SK-N-SH (cell line): ENCODE results near the gene MST1R. TPM values are rescaled to one million over a fixed set of nuclear protein-coding genes. Genes with fewer than 3 reads are reported as not detected.

Experiments used
- CTCF ChIA-PET: fragments of 300-600, 350-600 bp; formaldehyde crosslinking; extraction: SDS; loops from one replicate; lab custom pipeline; 2021; lab: Yijun Ruan, JAX
- POLR2A ChIA-PET: fragments of 350-600 bp; sonication (Branson Sonifier 250); formaldehyde crosslinking; extraction: SDS; loops from one replicate; lab custom pipeline; 2020; ENCODE audit warnings: antibody characterized with exemption, inconsistent platforms; lab: Yijun Ruan, JAX
- DNase-seq: peaks from one replicate; pipeline ENCODE4 v3.0.0; 2012
- H2AFZ ChIP-seq: fragments of 200-600 bp; sonication (generic); 2 replicates; pipeline ENCODE4 v1.8.1; 2016; ENCODE audit warnings: antibody characterized with exemption, mild to moderate bottlenecking, low read depth
- H3F3A ChIP-seq: fragments of 200-600 bp; sonication (generic); replicated peaks from 2 replicates; pipeline ENCODE3; 2016; ENCODE audit warnings: antibody characterized with exemption, mild to moderate bottlenecking; ENCODE audit not compliant: insufficient read depth
- H3K27ac ChIP-seq, 2 experiments: fragments of 200-500 bp in 1 of 2; fragments of 200-600 bp in 1 of 2; sonication (Bioruptor generic) in 1 of 2; sonication (generic), shearing (Covaris generic) in 1 of 2; 2 replicates each; pipeline versions ENCODE4 v1.5.1 to v1.6.1; 2014 to 2016; ENCODE audit warnings: low read depth in 2 of 2, inconsistent platforms in 1 of 2, low read length in 1 of 2, mild to moderate bottlenecking in 1 of 2, mixed read lengths in 1 of 2
- H3K27me3 ChIP-seq: fragments of 200-600 bp; sonication (generic), shearing (Covaris generic); 2 replicates; pipeline ENCODE4 v1.6.1; 2016; ENCODE audit warnings: mixed run types; ENCODE audit not compliant: insufficient read depth
- H3K36me3 ChIP-seq, 2 experiments: fragments of 200-500 bp in 1 of 2; fragments of 200-600 bp in 1 of 2; sonication (Bioruptor generic) in 1 of 2; sonication (generic) in 1 of 2; replicated peaks in 1 of 2; 2 replicates each; pipeline versions ENCODE3 to v1.5.1; 2014 to 2016; ENCODE audit warnings: low read length in 1 of 2, mild to moderate bottlenecking in 1 of 2; ENCODE audit not compliant: insufficient read depth in 2 of 2, control insufficient read depth in 1 of 2
- H3K4me1 ChIP-seq, 2 experiments: fragments of 200-500 bp in 1 of 2; fragments of 200-600 bp in 1 of 2; sonication (Bioruptor generic) in 1 of 2; sonication (generic), shearing (Covaris generic) in 1 of 2; 2 replicates each; pipeline versions ENCODE4 v1.5.1 to v1.6.1; 2014 to 2016; ENCODE audit warnings: low read depth in 1 of 2, low read length in 1 of 2, mixed run types in 1 of 2; ENCODE audit not compliant: insufficient read depth in 2 of 2, control insufficient read depth in 1 of 2
- H3K4me2 ChIP-seq: fragments of 200-600 bp; sonication (generic), shearing (Covaris generic); 2 replicates; pipeline ENCODE4 v1.6.1; 2017; ENCODE audit warnings: mixed run types
- H3K4me3 ChIP-seq, 2 experiments: fragments of 200-500 bp in 1 of 2; fragments of 200-600 bp in 1 of 2; sonication (Bioruptor generic) in 1 of 2; sonication (generic), shearing (Covaris generic) in 1 of 2; 2 replicates each; pipeline versions ENCODE4 v1.5.1 to v1.8.1; 2014 to 2016; ENCODE audit warnings: low read depth in 2 of 2, inconsistent platforms in 1 of 2, low read length in 1 of 2, mild to moderate bottlenecking in 1 of 2, mixed read lengths in 1 of 2, moderate library complexity in 1 of 2
- H3K79me2 ChIP-seq: fragments of 200-600 bp; sonication (generic); 2 replicates; pipeline ENCODE4 v1.8.1; 2017; ENCODE audit warnings: mild to moderate bottlenecking; ENCODE audit not compliant: insufficient read depth
- H3K9ac ChIP-seq: fragments of 200-600 bp; sonication (generic); 2 replicates; pipeline ENCODE4 v1.6.1; 2017; ENCODE audit warnings: mixed run types
- H3K9me2 ChIP-seq: fragments of 200-600 bp; sonication (generic); 2 replicates; pipeline ENCODE4 v1.6.1; 2017; ENCODE audit warnings: mixed run types
- H3K9me3 ChIP-seq: fragments of 200-600 bp; sonication (generic); 2 replicates; pipeline ENCODE4 v1.6.1; 2017; ENCODE audit warnings: mixed run types, mild to moderate bottlenecking, moderate library complexity
- H4K20me1 ChIP-seq: fragments of 200-600 bp; sonication (generic); 2 replicates; pipeline ENCODE4 v1.6.1; 2017; ENCODE audit warnings: mild to moderate bottlenecking, mixed run types; ENCODE audit not compliant: insufficient read depth
- CHD2 ChIP-seq: fragments of 150-350 bp; IDR thresholded peaks from 2 replicates; pipeline ENCODE4 v1.6.1; 2018; ENCODE audit warnings: low read length; ENCODE audit not compliant: partially characterized antibody
- ELF1 ChIP-seq: IDR thresholded peaks from 2 replicates; pipeline ENCODE4 v1.4.0; 2012
- EP300 ChIP-seq, 2 experiments: IDR thresholded peaks; 2 replicates each; pipeline versions ENCODE4 v1.4.0 to v1.6.1; 2012; ENCODE audit warnings: borderline replicate concordance in 1 of 2, low read depth in 1 of 2, low read length in 1 of 2
- EZH2phosphoT487 ChIP-seq: fragments of 200-600 bp; sonication (generic); IDR thresholded peaks from 2 replicates; pipeline ENCODE4 v1.6.1; 2017; ENCODE audit warnings: low read depth, mixed run types, mild to moderate bottlenecking, antibody characterized with exemption, moderate library complexity, borderline replicate concordance
- FOSL2 ChIP-seq: IDR thresholded peaks from 2 replicates; pipeline ENCODE4 v1.4.0; 2012; ENCODE audit warnings: low read depth, mild to moderate bottlenecking, moderate library complexity, borderline replicate concordance
- FOXM1 ChIP-seq: IDR thresholded peaks from 2 replicates; pipeline ENCODE4 v1.4.0; 2012; ENCODE audit warnings: low read depth, mild to moderate bottlenecking
- MEF2A ChIP-seq: IDR thresholded peaks from 2 replicates; pipeline ENCODE4 v1.4.0; 2012; ENCODE audit warnings: low read depth, borderline replicate concordance
- NFIC ChIP-seq: IDR thresholded peaks from 2 replicates; pipeline ENCODE4 v1.4.0; 2012; ENCODE audit warnings: borderline replicate concordance
- NRF1 ChIP-seq: IDR thresholded peaks from 2 replicates; pipeline ENCODE4 v1.6.1; 2012; ENCODE audit warnings: low read depth, mild to moderate bottlenecking, low read length
- POLR2AphosphoS5 ChIP-seq: IDR thresholded peaks from 2 replicates; pipeline ENCODE4 v1.6.1; 2012; ENCODE audit warnings: low read depth, low read length
- RAD21 ChIP-seq: IDR thresholded peaks from 2 replicates; pipeline ENCODE4 v1.6.1; 2012; ENCODE audit warnings: mild to moderate bottlenecking, low read length
- RCOR1 ChIP-seq: fragments of 150-350 bp; IDR thresholded peaks from 2 replicates; pipeline ENCODE4 v1.6.1; 2017; ENCODE audit warnings: antibody characterized with exemption, low read length
- RFX5 ChIP-seq: IDR thresholded peaks from 2 replicates; pipeline ENCODE4 v1.6.1; 2012; ENCODE audit warnings: mild to moderate bottlenecking, improper control_type of control experiment, low read length
- SMC3 ChIP-seq: IDR thresholded peaks from 2 replicates; pipeline ENCODE4 v1.6.1; 2012; ENCODE audit warnings: low read depth, low read length, improper control_type of control experiment
- TCF12 ChIP-seq: IDR thresholded peaks from 2 replicates; pipeline ENCODE4 v1.4.0; 2012
- YY1 ChIP-seq: IDR thresholded peaks from 2 replicates; pipeline ENCODE4 v1.4.0; 2012; ENCODE audit warnings: low read depth, mild to moderate bottlenecking
- WGBS: methylation state at CpG from one replicate; pipeline ENCODE4 v1.1.6; 2017; ENCODE audit warnings: low lambda C conversion rate; 5-methylcytosine and 5-hydroxymethylcytosine counted together
- polyA plus RNA-seq, 3 experiments: library from polyadenylated mRNA; depleted of rRNA; stranded (reverse); fragments of >200 nt; gene quantifications; 2 replicates each; pipeline ENCODE4 v1.2.3, GENCODE V29; 2012
- TF ChIP-seq, protein P1 (sequence below): IDR thresholded peaks from 2 replicates; pipeline ENCODE4 v1.4.0; 2012; ENCODE audit warnings: low read depth, borderline replicate concordance
- TF ChIP-seq, protein P2 (sequence below): IDR thresholded peaks from 2 replicates; pipeline ENCODE4 v1.4.0; 2012; ENCODE audit warnings: low read depth, borderline replicate concordance
- TF ChIP-seq, protein P3 (sequence below): fragments of 150-350 bp; IDR thresholded peaks from 2 replicates; pipeline ENCODE4 v1.6.1; 2016; ENCODE audit warnings: mild to moderate bottlenecking, low read depth, low read length
- TF ChIP-seq, protein P4 (sequence below): IDR thresholded peaks from 2 replicates; pipeline ENCODE4 v1.6.1; 2012; ENCODE audit warnings: mild to moderate bottlenecking, low read depth, low read length, moderate library complexity
- TF ChIP-seq, protein P5 (sequence below): IDR thresholded peaks from 2 replicates; pipeline ENCODE4 v1.4.0; 2012; ENCODE audit warnings: low read depth

MST1R gene
- polyA plus RNA-seq, 1 of the 3 experiments (the other 2 are of a cell fraction): 0.23 TPM

DNA sequence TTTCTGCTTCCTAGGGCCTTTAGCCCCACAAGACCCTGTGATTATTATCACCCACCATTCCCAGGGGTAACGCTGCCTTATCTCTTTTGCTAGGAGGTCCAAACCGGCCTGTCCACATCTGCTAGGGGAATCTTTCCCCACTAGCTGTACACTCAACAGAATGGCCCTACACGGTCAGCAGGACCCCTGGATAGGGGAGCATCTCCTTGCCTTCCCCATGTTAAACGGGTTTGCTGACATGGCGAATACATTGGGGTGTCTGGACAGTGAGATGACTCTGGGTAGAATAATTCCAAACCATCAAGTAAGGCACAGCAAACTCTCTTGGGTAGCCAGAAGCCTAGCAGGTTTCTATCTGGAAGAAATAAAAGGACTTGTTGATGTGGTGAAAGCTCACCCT, 48.0 kb downstream of the MST1R start:
- TF ChIP-seq TCF12: no peak
- TF ChIP-seq, protein P1, sequence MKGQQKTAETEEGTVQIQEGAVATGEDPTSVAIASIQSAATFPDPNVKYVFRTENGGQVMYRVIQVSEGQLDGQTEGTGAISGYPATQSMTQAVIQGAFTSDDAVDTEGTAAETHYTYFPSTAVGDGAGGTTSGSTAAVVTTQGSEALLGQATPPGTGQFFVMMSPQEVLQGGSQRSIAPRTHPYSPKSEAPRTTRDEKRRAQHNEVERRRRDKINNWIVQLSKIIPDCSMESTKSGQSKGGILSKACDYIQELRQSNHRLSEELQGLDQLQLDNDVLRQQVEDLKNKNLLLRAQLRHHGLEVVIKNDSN: no peak
- TF ChIP-seq POLR2AphosphoS5: no peak
- no peak for TF ChIP-seq FOXM1
- TF ChIP-seq ELF1: no peak
- no peak for TF ChIP-seq EP300 (IDR thresholded peaks at IDR 0.05; ENCODE audit: borderline replicate concordance in 1 of 2, low read depth in 1 of 2, low read length in 1 of 2)
- TF ChIP-seq, protein P2, sequence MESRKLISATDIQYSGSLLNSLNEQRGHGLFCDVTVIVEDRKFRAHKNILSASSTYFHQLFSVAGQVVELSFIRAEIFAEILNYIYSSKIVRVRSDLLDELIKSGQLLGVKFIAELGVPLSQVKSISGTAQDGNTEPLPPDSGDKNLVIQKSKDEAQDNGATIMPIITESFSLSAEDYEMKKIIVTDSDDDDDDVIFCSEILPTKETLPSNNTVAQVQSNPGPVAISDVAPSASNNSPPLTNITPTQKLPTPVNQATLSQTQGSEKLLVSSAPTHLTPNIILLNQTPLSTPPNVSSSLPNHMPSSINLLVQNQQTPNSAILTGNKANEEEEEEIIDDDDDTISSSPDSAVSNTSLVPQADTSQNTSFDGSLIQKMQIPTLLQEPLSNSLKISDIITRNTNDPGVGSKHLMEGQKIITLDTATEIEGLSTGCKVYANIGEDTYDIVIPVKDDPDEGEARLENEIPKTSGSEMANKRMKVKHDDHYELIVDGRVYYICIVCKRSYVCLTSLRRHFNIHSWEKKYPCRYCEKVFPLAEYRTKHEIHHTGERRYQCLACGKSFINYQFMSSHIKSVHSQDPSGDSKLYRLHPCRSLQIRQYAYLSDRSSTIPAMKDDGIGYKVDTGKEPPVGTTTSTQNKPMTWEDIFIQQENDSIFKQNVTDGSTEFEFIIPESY: no peak
- no peak for TF ChIP-seq NRF1
- TF ChIP-seq, protein P3, sequence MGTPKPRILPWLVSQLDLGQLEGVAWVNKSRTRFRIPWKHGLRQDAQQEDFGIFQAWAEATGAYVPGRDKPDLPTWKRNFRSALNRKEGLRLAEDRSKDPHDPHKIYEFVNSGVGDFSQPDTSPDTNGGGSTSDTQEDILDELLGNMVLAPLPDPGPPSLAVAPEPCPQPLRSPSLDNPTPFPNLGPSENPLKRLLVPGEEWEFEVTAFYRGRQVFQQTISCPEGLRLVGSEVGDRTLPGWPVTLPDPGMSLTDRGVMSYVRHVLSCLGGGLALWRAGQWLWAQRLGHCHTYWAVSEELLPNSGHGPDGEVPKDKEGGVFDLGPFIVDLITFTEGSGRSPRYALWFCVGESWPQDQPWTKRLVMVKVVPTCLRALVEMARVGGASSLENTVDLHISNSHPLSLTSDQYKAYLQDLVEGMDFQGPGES: no peak
- TF ChIP-seq NFIC: no peak
- no peak for TF ChIP-seq RAD21
- no peak for TF ChIP-seq RFX5
- no peak for TF ChIP-seq FOSL2
- no peak for TF ChIP-seq YY1
- no peak for TF ChIP-seq MEF2A
- Histone ChIP-seq H3F3A (no peaks in the 10 kb centered on the region), H4K20me1 (no peaks in the 10 kb centered on the region), H3K27me3 (no peaks in the 10 kb centered on the region), H3K4me3 (peak overlapping the region; percentile 71 to 98), H3K9ac (peak overlapping the region; percentile 73), H2AFZ (peak overlapping the region; percentile 85; the same call in 1 of the 2 replicates), H3K27ac (no peak overlapping the region), H3K36me3 (no peaks in the 10 kb centered on the region), H3K9me2 (no peaks in the 10 kb centered on the region), H3K4me2 (peak overlapping the region; percentile 99), H3K9me3 (no peaks in the 10 kb centered on the region), H3K4me1 (peaks cover 0 to 14% of the 10 kb centered on the region in 2 experiments; a peak in 1 of 4 replicates), H3K79me2 (peaks cover 39% of the 10 kb centered on the region)
- ChIA-PET POLR2A (no interaction called here), CTCF (interaction anchor here (0.6 to 4.0 kb wide), 5 partner anchors 12 to 316 kb away, joined by 3 to 22 read pairs (median 3); no protein-coding TSS in a partner anchor)
- WGBS: 3% methylated on average over 5 of the region's 5 CpGs
- DNase-seq: no peak

DNA sequence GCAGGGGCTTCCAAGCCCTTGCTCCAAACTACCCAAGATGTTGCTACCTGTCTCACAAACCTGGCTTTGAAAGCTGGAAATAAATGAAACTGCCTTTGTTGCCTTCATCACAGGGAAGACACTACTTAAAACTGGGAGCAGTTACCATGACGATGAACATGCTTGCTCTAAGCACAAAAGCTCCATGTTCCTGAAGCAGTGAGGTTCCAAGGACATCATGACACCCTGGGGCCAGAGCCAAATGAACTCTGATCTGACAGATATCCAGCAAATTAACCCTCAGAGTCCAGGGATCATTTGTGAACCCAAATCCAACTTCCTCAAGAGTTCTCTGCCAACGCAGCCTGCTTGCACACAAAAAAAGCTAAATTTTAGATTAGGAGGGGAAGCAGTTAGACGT, 58.0 kb downstream of the MST1R start:
- H3K36me3 ChIP-seq: peaks cover 5 to 25% of the 10 kb centered on the region in 2 experiments
- no peak overlapping the region for H3K4me3 ChIP-seq
- no peaks in the 10 kb centered on the region for H4K20me1 ChIP-seq
- H2AFZ ChIP-seq: no peak overlapping the region
- WGBS: 100% methylated on average over 3 of the region's 3 CpGs
- no peaks in the 10 kb centered on the region for H3K9me2 ChIP-seq
- H3K9me3 ChIP-seq: no peaks in the 10 kb centered on the region
- H3K4me1 ChIP-seq: peaks cover 0 to 32% of the 10 kb centered on the region in 2 experiments; a peak in 1 of 4 replicates
- CTCF ChIA-PET: interaction anchor here (0.7 to 1.1 kb wide), 3 partner anchors 38 to 53 kb away, joined by 3 read pairs; partner anchors contain the start of gene INKA1
- H3K79me2 ChIP-seq: peaks cover 8% of the 10 kb centered on the region; the same call in 1 of the 2 replicates
- no peaks in the 10 kb centered on the region for H3F3A ChIP-seq
- H3K27ac ChIP-seq: no peak overlapping the region
- H3K9ac ChIP-seq: no peak overlapping the region
- H3K27me3 ChIP-seq: no peaks in the 10 kb centered on the region
- no peak overlapping the region for H3K4me2 ChIP-seq
- no peak for DNase-seq
- POLR2A ChIA-PET: no interaction called here
- TF ChIP-seq MEF2A: no peak
- no peak for TF ChIP-seq TCF12
- TF ChIP-seq, protein P4, sequence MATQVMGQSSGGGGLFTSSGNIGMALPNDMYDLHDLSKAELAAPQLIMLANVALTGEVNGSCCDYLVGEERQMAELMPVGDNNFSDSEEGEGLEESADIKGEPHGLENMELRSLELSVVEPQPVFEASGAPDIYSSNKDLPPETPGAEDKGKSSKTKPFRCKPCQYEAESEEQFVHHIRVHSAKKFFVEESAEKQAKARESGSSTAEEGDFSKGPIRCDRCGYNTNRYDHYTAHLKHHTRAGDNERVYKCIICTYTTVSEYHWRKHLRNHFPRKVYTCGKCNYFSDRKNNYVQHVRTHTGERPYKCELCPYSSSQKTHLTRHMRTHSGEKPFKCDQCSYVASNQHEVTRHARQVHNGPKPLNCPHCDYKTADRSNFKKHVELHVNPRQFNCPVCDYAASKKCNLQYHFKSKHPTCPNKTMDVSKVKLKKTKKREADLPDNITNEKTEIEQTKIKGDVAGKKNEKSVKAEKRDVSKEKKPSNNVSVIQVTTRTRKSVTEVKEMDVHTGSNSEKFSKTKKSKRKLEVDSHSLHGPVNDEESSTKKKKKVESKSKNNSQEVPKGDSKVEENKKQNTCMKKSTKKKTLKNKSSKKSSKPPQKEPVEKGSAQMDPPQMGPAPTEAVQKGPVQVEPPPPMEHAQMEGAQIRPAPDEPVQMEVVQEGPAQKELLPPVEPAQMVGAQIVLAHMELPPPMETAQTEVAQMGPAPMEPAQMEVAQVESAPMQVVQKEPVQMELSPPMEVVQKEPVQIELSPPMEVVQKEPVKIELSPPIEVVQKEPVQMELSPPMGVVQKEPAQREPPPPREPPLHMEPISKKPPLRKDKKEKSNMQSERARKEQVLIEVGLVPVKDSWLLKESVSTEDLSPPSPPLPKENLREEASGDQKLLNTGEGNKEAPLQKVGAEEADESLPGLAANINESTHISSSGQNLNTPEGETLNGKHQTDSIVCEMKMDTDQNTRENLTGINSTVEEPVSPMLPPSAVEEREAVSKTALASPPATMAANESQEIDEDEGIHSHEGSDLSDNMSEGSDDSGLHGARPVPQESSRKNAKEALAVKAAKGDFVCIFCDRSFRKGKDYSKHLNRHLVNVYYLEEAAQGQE: no peak
- no peak for TF ChIP-seq YY1
- TF ChIP-seq EZH2phosphoT487: no peak
- TF ChIP-seq RCOR1: no peak
- no peak for TF ChIP-seq CHD2
- TF ChIP-seq, protein P5, sequence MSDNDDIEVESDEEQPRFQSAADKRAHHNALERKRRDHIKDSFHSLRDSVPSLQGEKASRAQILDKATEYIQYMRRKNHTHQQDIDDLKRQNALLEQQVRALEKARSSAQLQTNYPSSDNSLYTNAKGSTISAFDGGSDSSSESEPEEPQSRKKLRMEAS: no peak
- no peak for TF ChIP-seq SMC3
